GM21576 (cell line): ENCODE data around the gene TMCO1.
"Not testable (repeated sequence)": the region's sequence is repeated elsewhere in the genome, so short reads cannot be mapped to it uniquely, and the experiment has no call there.

Experiments used
- ATAC-seq: cut with Tn5 transposase; IDR thresholded peaks from one replicate; pipeline ENCODE4 v1.9.1; 2021; ENCODE audit warnings: mild to moderate bottlenecking, moderate library complexity; ENCODE audit not compliant: unreplicated experiment

TMCO1 gene

DNA sequence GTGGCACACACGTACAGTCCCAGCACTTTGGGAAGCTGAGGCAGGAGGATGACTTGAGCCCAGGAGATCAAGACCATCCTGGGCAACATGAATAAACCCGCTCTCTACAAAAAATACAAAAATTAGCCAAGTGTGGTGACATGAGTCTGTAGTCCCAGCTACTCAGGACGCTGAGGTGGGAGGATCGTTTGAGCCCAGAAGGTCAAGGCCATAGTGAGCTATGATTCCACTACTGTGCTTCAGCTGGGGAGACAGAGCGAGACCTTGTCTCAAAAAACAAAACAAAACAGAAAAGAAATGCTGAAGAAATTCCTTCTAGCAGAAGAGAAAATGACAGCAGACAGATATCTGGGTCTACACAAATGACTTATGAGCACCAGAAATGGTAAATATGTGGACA lies 80.6 kb downstream of the TMCO1 start:
- no peak for ATAC-seq

DNA sequence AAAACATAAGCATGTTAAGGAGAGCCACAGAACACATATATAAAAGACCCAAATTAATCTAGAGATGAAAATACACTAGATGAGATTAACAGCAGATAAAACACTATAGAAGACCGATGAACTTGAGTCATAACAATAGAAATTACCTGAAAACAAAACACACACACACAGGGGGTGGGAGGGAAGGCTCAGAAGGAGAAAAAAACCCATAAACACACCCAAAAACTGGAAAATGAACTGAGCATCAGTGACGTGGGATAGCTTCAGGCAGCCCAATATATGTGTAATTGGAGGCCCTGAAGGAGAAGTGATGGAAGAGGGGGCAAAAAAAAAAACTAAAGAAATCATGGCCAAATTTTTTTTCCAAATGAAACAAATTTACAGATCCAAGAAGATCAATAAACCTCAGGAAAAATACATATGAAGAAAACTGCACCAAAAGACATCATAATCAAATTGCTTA lies 81.7 kb downstream of the TMCO1 start:
- peak; percentile 21 for ATAC-seq

DNA sequence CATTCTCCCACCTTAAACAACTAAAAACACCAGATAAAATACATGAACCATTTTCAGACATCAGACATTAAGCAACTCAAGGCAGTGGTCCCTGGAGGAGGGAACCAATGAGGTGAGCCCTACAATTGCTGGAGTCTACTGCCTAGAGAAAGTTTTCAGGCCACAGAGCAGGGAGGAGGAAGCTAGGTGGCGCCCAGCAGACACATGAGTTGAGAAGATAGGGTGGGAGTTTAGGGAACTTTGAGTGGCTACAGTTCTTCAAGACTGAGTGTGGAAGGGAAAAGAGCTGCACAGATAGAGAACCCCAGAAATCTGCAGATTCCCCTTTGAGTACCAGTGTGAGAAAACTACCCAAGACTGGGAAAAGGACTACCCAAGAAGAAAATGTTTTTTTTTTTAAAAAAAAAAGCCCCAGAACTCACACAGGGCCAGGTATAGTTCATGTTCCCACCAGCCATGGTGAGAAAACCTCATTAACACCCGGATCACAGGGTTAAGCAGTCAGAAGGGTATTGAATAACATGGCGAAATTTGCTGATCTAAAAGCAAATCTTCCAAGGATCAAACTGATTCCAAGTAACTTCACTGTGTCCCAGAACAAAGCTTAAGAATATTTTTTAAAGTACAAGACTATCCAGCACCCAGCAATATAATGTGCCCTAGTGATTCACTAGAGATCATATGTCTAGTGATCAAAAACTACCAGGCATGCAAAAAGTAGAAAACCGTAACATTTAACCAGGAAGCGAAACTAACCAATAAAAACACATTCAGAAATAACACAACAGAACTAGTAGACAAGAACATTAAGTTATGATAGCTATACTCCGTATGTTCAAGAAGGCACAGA lies 82.3 kb downstream of the TMCO1 start:
- ATAC-seq = peak; percentile 82

DNA sequence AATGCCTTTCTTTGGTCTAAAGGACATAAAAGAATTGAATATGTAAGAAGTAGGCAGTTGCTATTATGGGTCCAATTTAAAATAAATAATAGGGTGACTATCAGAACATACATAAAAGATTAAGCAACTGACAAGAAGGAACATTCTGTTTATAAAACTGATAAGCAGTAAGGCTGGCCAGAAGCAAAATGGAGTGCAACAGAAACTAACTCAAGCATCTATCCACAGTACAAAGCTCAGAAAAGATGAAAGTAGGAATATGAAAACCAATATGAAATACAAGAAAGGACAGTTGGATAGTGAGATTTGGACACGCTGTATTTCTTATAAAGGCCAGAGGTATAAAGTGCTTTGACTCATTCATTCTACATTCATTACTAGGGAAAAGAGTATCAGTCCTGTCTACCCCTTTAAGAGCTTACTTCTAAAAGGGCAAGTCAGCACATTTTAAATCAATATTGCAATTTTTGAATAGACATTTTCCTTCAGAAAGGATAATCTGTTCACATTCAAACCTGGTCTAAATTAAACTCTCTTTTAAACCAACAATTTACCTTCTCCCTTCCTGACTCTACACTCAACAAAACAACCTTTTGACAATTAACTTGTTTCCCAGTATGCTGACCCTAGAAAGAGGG lies 84.7 kb downstream of the TMCO1 start:
- ATAC-seq = no peak

DNA sequence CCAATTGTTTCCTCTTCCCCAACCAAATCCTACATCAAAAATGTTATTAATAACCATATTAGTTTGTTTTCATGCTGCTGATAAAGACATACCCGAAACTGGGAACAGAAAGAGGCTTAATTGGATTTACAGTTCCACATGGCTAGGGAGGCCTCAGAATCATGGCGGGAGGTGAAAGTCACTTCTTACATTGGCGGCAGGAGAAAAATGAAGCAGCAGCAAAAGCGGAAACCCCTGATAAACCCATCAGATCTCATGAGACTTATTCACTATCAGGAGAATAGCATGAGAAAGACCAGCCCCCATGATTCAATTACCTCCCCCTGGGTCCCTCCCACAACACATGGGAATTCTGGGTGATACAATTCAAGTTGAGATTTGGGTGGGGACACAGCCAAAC lies 87.9 kb downstream of the TMCO1 start:
- not testable (repeated sequence) for ATAC-seq

DNA sequence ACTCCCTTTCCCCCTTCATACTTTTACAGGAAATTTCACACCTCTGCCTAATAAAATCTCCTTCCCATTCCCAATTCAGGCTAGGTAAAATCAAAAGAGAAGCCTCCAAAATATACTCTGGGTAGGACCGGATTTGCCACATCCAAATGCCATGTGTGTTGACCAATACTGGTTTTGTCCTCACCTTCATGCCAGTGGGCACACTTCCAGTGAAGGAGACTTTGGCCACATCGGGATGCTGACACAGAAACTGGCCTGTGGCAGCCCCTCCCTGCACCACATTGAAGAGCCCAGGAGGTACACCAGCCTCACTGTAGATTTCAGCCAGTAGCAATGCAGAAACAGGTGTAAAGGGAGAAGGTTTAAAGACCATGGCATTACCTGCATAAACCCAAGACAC lies 88.4 kb downstream of the TMCO1 start:
- ATAC-seq = no peak

DNA sequence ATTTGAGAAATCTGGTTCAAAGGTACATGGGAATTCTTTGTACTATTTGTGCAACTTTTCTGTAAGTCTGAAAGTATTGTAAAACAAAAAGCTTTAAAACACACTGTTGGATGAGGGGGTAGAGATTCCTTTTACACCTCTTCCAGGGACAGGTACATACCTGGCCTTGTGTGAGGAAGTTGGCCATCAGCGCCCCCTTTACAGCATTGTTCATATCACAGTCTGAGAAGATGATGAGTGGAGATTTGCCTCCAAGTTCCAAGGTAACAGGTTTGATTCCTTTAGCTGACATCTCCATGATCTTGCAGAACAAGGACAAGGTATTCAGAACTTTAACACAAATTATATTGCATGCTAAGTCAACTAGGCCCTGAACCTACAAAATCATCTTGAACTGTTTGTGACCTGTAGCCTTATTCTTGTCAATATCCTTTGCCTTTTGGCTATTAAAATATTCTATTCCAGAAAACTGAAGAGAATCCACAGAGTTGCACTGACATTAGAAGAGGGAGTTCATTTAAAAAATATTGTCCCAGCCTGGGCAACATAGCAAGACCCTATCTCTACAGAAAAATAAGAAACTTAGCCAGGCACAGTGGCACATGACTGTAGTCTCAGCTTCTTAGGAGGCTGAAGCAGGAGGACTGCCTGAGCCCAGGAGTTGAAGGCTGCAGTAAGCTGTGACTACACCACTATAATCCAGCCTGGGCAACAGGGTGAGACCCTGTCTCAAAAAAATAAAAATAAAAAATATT lies 89.2 kb downstream of the TMCO1 start:
- ATAC-seq = no peak

DNA sequence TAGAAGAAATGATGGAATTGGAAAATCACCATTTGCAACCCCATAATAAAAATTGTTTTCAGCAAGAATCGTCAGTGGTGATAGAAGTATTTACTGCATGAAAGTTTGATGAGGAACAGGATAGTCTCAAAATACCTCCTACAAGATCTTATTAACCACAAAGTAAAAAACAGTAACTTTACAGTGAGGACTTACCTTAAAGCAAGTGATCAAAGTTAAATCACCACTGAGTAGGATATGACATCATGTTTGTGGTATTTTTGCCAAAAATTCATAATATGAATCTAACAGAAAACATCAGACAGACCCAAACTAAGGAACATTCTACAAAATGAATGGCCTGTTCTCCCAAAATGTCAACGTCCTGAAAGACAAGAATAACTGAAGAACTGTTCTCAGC lies 90.2 kb downstream of the TMCO1 start:
- no peak for ATAC-seq
